ENCODE results near the gene ALS2. TPM values are rescaled to one million over a fixed set of nuclear protein-coding genes. Genes with fewer than 3 reads are reported as not detected.

Gene ALS2
- total and polyA plus RNA-seq, 4 donors: 8.2 to 35.3 (median 15.0) TPM

DNA sequence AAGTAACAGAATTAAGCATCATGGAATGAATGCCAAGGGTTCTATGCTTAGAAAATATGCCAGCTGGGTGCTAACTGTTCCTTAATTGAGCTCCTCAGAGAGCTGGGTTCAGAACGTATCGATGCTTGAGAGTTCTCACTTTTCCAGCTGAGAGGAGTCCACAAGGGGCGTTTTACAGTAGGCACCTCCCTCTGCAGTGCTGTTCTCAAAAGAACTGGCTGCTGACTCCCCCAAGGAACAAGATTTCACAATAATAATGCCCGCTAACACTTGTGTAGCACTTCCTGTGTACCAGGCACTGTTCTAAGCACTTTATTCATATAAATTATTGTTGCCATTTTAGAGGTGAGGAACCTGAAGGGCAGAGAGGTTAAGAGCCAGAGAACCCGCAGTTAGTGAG lies 119.4 kb downstream of the ALS2 start:
- Histone ChIP-seq H3K27me3 (ENCODE audit: control insufficient read depth in 4 of 4, insufficient read depth in 4 of 4, low read length in 3 of 4) (no peaks in the 10 kb centered on the region), H3K27ac (ENCODE audit: low read depth in 1 of 2, low read length in 2 of 2) (no peak overlapping the region), H3K36me3 (ENCODE audit: control insufficient read depth in 4 of 4, insufficient read depth in 3 of 4, low read depth in 1 of 4, low read length in 3 of 4) (no peaks in the 10 kb centered on the region), H3K9me3 (ENCODE audit: control insufficient read depth in 4 of 4, low read length in 3 of 4) (no peaks in the 10 kb centered on the region), H3K4me3 (ENCODE audit: low read depth in 1 of 3, low read length in 3 of 3) (no peak overlapping the region), H3K4me1 (ENCODE audit: control insufficient read depth in 4 of 4, insufficient read depth in 4 of 4, low read length in 3 of 4) (no peaks in the 10 kb centered on the region), H3K9ac (ENCODE audit: low read depth in 1 of 2, low read length in 2 of 2) (no peak overlapping the region)
- WGBS: 60% methylated on average over 5 of the region's 5 CpGs
- no peak for DNase-seq (ENCODE audit: low spot score)
- TF ChIP-seq YY1 (IDR thresholded peaks at IDR 0.05): no peak
- TF ChIP-seq SP1 (IDR thresholded peaks at IDR 0.05): no peak
- TF ChIP-seq, protein P1, sequence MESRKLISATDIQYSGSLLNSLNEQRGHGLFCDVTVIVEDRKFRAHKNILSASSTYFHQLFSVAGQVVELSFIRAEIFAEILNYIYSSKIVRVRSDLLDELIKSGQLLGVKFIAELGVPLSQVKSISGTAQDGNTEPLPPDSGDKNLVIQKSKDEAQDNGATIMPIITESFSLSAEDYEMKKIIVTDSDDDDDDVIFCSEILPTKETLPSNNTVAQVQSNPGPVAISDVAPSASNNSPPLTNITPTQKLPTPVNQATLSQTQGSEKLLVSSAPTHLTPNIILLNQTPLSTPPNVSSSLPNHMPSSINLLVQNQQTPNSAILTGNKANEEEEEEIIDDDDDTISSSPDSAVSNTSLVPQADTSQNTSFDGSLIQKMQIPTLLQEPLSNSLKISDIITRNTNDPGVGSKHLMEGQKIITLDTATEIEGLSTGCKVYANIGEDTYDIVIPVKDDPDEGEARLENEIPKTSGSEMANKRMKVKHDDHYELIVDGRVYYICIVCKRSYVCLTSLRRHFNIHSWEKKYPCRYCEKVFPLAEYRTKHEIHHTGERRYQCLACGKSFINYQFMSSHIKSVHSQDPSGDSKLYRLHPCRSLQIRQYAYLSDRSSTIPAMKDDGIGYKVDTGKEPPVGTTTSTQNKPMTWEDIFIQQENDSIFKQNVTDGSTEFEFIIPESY (IDR thresholded peaks at IDR 0.05): no peak
- TF ChIP-seq HNF4G (IDR thresholded peaks at IDR 0.05): no peak
- no peak for TF ChIP-seq EGR1 (IDR thresholded peaks at IDR 0.05; ENCODE audit: low read depth in 2 of 2)
- no peak for TF ChIP-seq ATF3 (IDR thresholded peaks at IDR 0.05)
- TF ChIP-seq MAX (IDR thresholded peaks at IDR 0.05): no peak
- TF ChIP-seq GABPA (IDR thresholded peaks at IDR 0.05 in 1 of 2, conservative IDR thresholded peaks at IDR 0.05 in 1 of 2): no peak
- TF ChIP-seq REST (IDR thresholded peaks at IDR 0.05): no peak
- no peak for TF ChIP-seq FOXA1 (IDR thresholded peaks at IDR 0.05)
- TF ChIP-seq RAD21 (IDR thresholded peaks at IDR 0.05): no peak
- no peak for TF ChIP-seq HNF4A (conservative IDR thresholded peaks at IDR 0.05)
- no peak for TF ChIP-seq RXRA (IDR thresholded peaks at IDR 0.05)
- TF ChIP-seq FOXA2 (IDR thresholded peaks at IDR 0.05): no peak

DNA sequence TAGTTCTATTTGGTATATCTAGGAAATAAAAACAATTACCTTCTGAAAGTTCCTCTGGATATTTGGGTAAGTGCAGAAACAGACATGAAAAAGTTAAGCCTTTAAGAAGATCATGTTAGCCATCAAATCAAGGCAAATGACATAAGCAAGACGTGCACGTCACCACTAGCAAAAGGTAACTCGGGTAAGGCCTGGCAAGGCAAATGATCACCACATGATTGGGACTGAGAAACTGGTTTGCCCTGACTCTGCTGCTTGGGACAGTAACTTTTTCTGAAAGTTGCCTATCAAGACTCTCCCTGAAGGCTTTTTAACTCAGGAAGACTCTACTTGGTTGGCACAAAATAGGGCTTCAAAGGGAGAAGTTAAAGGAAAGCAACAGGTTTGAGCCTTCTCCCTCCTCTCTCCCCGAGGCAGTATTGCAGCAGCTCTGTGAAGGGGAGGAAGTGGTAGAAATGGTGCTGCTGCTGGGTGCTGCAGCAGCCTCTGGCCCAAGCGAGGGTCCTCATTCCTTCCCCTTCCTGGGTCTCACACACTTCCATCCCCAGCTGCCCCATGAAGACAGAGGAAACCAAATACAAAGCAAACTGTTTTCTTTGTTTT lies 120.3 kb downstream of the ALS2 start:
- WGBS: 84% methylated on average over 5 of the region's 5 CpGs
- TF ChIP-seq MAX (IDR thresholded peaks at IDR 0.05): no peak
- no peak for TF ChIP-seq FOXA2 (IDR thresholded peaks at IDR 0.05)
- TF ChIP-seq REST (IDR thresholded peaks at IDR 0.05): no peak
- no peaks in the 10 kb centered on the region for H3K36me3 ChIP-seq (ENCODE audit: control insufficient read depth in 4 of 4, insufficient read depth in 3 of 4, low read depth in 1 of 4, low read length in 3 of 4)
- no peak overlapping the region for H3K27ac ChIP-seq (ENCODE audit: low read depth in 1 of 2, low read length in 2 of 2)
- H3K4me1 ChIP-seq (ENCODE audit: control insufficient read depth in 4 of 4, insufficient read depth in 4 of 4, low read length in 3 of 4): no peaks in the 10 kb centered on the region
- no peak for DNase-seq (ENCODE audit: low spot score)
- H3K27me3 ChIP-seq (ENCODE audit: control insufficient read depth in 4 of 4, insufficient read depth in 4 of 4, low read length in 3 of 4): no peaks in the 10 kb centered on the region
- H3K4me3 ChIP-seq (ENCODE audit: low read depth in 1 of 3, low read length in 3 of 3): no peak overlapping the region
- no peak overlapping the region for H3K9ac ChIP-seq (ENCODE audit: low read depth in 1 of 2, low read length in 2 of 2)
- H3K9me3 ChIP-seq (ENCODE audit: control insufficient read depth in 4 of 4, low read length in 3 of 4): no peaks in the 10 kb centered on the region
